A549 (cell line): ENCODE data around the gene TRIM9. TPM values are rescaled to one million over a fixed set of nuclear protein-coding genes. Genes with fewer than 3 reads are reported as not detected.

Experiments used
- ATAC-seq, 2 experiments: fragments of 200-7000 bp in 1 of 2; fragments of >200 bp in 1 of 2; cut with Nextera tagmentation in 1 of 2; cut with Tn5 transposase in 1 of 2; 3 replicates each; pipeline versions ENCODE4 v1.8.0 to v1.9.1; 2018 to 2020; ENCODE audit warnings: mild to moderate bottlenecking in 1 of 2, moderate library complexity in 1 of 2
- CTCF ChIA-PET: fragments of 300-600 bp; sonication (Branson Sonifier 250); formaldehyde crosslinking; extraction: SDS; loops from one replicate; lab custom pipeline; 2021; ENCODE audit warnings: antibody characterized with exemption, inconsistent platforms; lab: Yijun Ruan, JAX
- POLR2A ChIA-PET: fragments of 350-600 bp; formaldehyde crosslinking; extraction: SDS; loops from one replicate; lab custom pipeline; 2021; ENCODE audit warnings: antibody characterized with exemption, inconsistent platforms; lab: Yijun Ruan, JAX
- DNase-seq, 2 experiments: peaks; one replicate each; pipeline versions ENCODE4 v3.0.0 to v3.0.0-alpha.2; 2011 to 2016; ENCODE audit warnings: low read depth in 1 of 2, low spot score in 1 of 2
- FAIRE-seq: peaks from 2 replicates; lab custom pipeline; 2011; peaks lifted over from hg19 to GRCh38; lab: Jason Lieb, UNC
- H3K27ac ChIP-seq, 2 experiments: fragments of >200 bp; sonication (Bioruptor Twin); formaldehyde crosslinking; 3 replicates each; pipeline ENCODE4 v1.5.1; 2016 to 2017
- H3K4me1 ChIP-seq: fragments of >200 bp; sonication (Bioruptor Twin); formaldehyde crosslinking; 3 replicates; pipeline ENCODE4 v1.6.1; 2016
- H3K4me2 ChIP-seq: fragments of >200 bp; sonication (Bioruptor Twin); formaldehyde crosslinking; 3 replicates; pipeline ENCODE4 v1.6.1; 2016
- H3K4me3 ChIP-seq: fragments of >200 bp; sonication (Bioruptor Twin); formaldehyde crosslinking; 3 replicates; pipeline ENCODE4 v1.5.1; 2016
- H3K9me3 ChIP-seq: fragments of >200 bp; sonication (Bioruptor Twin); formaldehyde crosslinking; 3 replicates; pipeline ENCODE4 v1.6.1; 2016
- BHLHE40 ChIP-seq: IDR thresholded peaks from 2 replicates; pipeline ENCODE4 v1.6.1; 2012; ENCODE audit warnings: low read depth, low read length, inconsistent platforms
- FOSL2 ChIP-seq, 2 experiments: fragments of 450-650 bp in 1 of 2; fragments of >200 bp in 1 of 2; sonication (Bioruptor Twin) in 1 of 2; formaldehyde crosslinking; IDR thresholded peaks; 2 replicates each; pipeline versions ENCODE4 v1.5.0 to v1.6.1; 2016 to 2020; ENCODE audit warnings: mild to moderate bottlenecking in 1 of 2, moderate library complexity in 1 of 2
- HOXB5 ChIP-seq: fragments of 250-450 bp; sonication (Bioruptor Pico); IDR thresholded peaks from 2 replicates; pipeline ENCODE4 v1.5.0; 2020; ENCODE audit warnings: mild to moderate bottlenecking, moderate library complexity
- JUNB ChIP-seq: fragments of >200 bp; sonication (Bioruptor Twin); formaldehyde crosslinking; IDR thresholded peaks from 2 replicates; pipeline ENCODE4 v1.6.1; 2016
- MAFK ChIP-seq: fragments of 450-650 bp; IDR thresholded peaks from 2 replicates; pipeline ENCODE4 v1.6.1; 2014; ENCODE audit not compliant: partially characterized antibody
- NFE2L2 ChIP-seq: fragments of 150-350 bp; conservative IDR thresholded peaks from 2 replicates; pipeline ENCODE4 v1.6.1; 2014; ENCODE audit warnings: low read length
- PBX3 ChIP-seq: IDR thresholded peaks from 2 replicates; pipeline ENCODE4 v1.6.1; 2012
- PHF8 ChIP-seq: fragments of 200-600 bp; sonication (generic); IDR thresholded peaks from 2 replicates; pipeline ENCODE4 v1.6.1; 2016; ENCODE audit warnings: low read depth, mild to moderate bottlenecking, antibody characterized with exemption, moderate library complexity, borderline replicate concordance
- POLR2A ChIP-seq: IDR thresholded peaks from 2 replicates; pipeline ENCODE4 v1.6.1; 2012; ENCODE audit warnings: mild to moderate bottlenecking, low read length
- POLR2AphosphoS2 ChIP-seq: conservative IDR thresholded peaks from 2 replicates; pipeline ENCODE4 v1.6.1; 2012; ENCODE audit warnings: low read length, improper control_type of control experiment, inconsistent platforms
- SREBF2 ChIP-seq: fragments of 450-650 bp; IDR thresholded peaks from 2 replicates; pipeline ENCODE4 v1.6.1; 2014; ENCODE audit warnings: mild to moderate bottlenecking, moderate library complexity
- ZC3H11A ChIP-seq: fragments of 450-650 bp; IDR thresholded peaks from 2 replicates; pipeline ENCODE4 v1.6.1; 2014; ENCODE audit warnings: antibody characterized with exemption, mild to moderate bottlenecking
- ZFP36 ChIP-seq: fragments of 450-650 bp; IDR thresholded peaks from 2 replicates; pipeline ENCODE4 v1.6.1; 2014; ENCODE audit warnings: borderline replicate concordance; ENCODE audit not compliant: partially characterized antibody
- ZNF302 ChIP-seq: fragments of 250-450 bp; sonication (Bioruptor Pico); IDR thresholded peaks from 2 replicates; pipeline ENCODE4 v1.9.0; 2021; ENCODE audit warnings: inconsistent platforms, mild to moderate bottlenecking, moderate library complexity
- WGBS: methylation state at CpG from one replicate; pipeline ENCODE4 v1.1.6; 2017; ENCODE audit errors: missing lambda C conversion rate; 5-methylcytosine and 5-hydroxymethylcytosine counted together
- polyA plus RNA-seq, 4 experiments: library from polyadenylated mRNA; depleted of rRNA in 3 of 4; stranded (reverse); fragments of >200 nt; fragmentation: RNase III in 1 of 4; extraction: RNeasy Plus Mini Kit Qiagen cat#74134 plus additional on column Dnase treatment in 1 of 4; gene quantifications; 2 replicates in 3 of 4; 3 replicates in 1 of 4; pipeline ENCODE4 v1.2.3, GENCODE V29; 2011 to 2017
- TF ChIP-seq, protein P1 (sequence below): fragments of 150-350 bp; IDR thresholded peaks from 2 replicates; pipeline ENCODE4 v1.6.1; 2014; ENCODE audit warnings: low read depth, mild to moderate bottlenecking, low read length

Gene TRIM9
- polyA plus RNA-seq, 2 of the 4 experiments (the other 2 are of a cell fraction), result 5.4 to 21.2 TPM

GRCh38 chr14:51073731-51074130 lies 21.2 kb downstream of the TRIM9 start:
- ATAC-seq (no peak), FAIRE-seq (no peak), DNase-seq (no peak)
- ChIA-PET CTCF (no interaction called here), POLR2A (no interaction called here)
- no peak overlapping the region for H3K27ac ChIP-seq
- 65% methylated on average over 2 of the region's 2 CpGs for WGBS
- H3K4me2 ChIP-seq, result no peak overlapping the region
- H3K4me1 ChIP-seq, result peaks cover 35% of the 10 kb centered on the region
- no peak overlapping the region for H3K4me3 ChIP-seq
- no peaks in the 10 kb centered on the region for H3K9me3 ChIP-seq
- TF ChIP-seq ZC3H11A, result no peak

GRCh38 chr14:51072976-51073375 lies 21.9 kb downstream of the TRIM9 start:
- TF ChIP-seq MAFK (no peak), HOXB5 (CRISPR knock-in tag) (no peak)
- POLR2A ChIA-PET, result no interaction called here
- CTCF ChIA-PET, result interaction anchor here (0.6 to 1.0 kb wide), 2 partner anchors 16 kb away, joined by 3 read pairs; no protein-coding TSS in a partner anchor

DNA sequence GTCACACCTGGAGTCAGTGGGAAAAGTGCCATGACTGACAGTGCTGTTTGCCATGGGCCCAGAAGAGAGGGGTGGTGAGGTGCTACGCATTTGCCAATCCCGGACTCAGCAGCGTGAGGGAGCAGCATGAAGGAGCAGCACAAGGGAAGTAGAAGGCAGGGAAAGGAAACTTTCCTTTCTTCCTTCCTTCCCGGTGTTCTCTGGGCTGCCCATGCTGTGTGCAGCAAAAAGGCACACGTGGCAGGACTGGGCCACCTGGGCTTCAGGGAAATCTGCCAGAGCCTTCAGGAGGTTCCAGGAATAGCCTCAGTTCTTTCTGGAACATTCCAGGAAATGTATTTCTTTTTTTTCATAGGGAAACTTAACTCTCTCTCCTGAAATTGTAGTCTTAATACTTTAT lies 23.0 kb downstream of the TRIM9 start:
- CTCF ChIA-PET, result interaction anchor here (1.3 kb wide), 1 partner anchor 71 kb away, joined by 3 read pairs; no protein-coding TSS in a partner anchor
- peaks cover 17% of the 10 kb centered on the region for H3K4me1 ChIP-seq
- peak overlapping the region in 1 of 2 experiments; percentile 65; a peak in 3 of 6 replicates for H3K27ac ChIP-seq
- TF ChIP-seq PHF8 (no peak), MAFK (no peak), POLR2A (no peak), SREBF2 (no peak), JUNB (no peak), ZC3H11A (no peak), ZNF302 (CRISPR knock-in tag) (no peak), ZFP36 (no peak), HOXB5 (CRISPR knock-in tag) (no peak), POLR2AphosphoS2 (no peak), BHLHE40 (no peak)
- TF ChIP-seq, protein P1, sequence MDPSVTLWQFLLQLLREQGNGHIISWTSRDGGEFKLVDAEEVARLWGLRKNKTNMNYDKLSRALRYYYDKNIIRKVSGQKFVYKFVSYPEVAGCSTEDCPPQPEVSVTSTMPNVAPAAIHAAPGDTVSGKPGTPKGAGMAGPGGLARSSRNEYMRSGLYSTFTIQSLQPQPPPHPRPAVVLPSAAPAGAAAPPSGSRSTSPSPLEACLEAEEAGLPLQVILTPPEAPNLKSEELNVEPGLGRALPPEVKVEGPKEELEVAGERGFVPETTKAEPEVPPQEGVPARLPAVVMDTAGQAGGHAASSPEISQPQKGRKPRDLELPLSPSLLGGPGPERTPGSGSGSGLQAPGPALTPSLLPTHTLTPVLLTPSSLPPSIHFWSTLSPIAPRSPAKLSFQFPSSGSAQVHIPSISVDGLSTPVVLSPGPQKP, result no peak
- POLR2A ChIA-PET, result no interaction called here
- H3K9me3 ChIP-seq, result no peaks in the 10 kb centered on the region
- ATAC-seq, result no peak
- no peak for FAIRE-seq
- no peak overlapping the region for H3K4me3 ChIP-seq
- DNase-seq, result no peak
- H3K4me2 ChIP-seq, result no peak overlapping the region
- WGBS, result 81% methylated on average over 5 of the region's 5 CpGs

More at GRCh38 chr14:51072976-51073375, 21.9 kb downstream of the TRIM9 start:
- Histone ChIP-seq H3K4me3 (no peak overlapping the region), H3K4me2 (no peak overlapping the region), H3K4me1 (peaks cover 28% of the 10 kb centered on the region), H3K9me3 (no peaks in the 10 kb centered on the region), H3K27ac (no peak overlapping the region)
- ATAC-seq (no peak), FAIRE-seq (no peak), DNase-seq (no peak)

DNA sequence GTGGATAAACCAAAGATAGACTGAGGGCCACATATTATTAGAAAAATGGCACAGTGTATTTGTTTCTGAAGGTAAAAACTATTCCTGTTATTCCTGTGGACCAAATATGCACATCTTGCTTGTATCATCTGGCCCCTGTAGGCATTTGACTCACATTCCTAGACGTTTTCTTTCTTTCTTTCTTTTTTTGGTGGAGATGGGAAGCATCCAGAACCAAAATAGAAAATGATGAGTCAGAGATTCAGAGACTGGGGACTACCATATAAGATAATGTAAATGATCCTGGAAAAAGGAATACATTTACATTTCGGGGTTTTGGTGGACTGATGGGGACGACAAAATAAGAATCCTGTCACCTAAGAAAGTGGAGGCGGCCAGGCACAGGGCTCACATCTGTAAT lies 24.2 kb downstream of the TRIM9 start:
- DNase-seq (no peak), FAIRE-seq (no peak)
- 78% methylated on average over 4 of the region's 4 CpGs for WGBS
- peaks cover 15% of the 10 kb centered on the region for H3K4me1 ChIP-seq
- H3K27ac ChIP-seq, result no peak overlapping the region
- no peak overlapping the region for H3K4me2 ChIP-seq
- TF ChIP-seq MAFK (peak; percentile 48), NFE2L2 (no peak), PBX3 (no peak)
- TF ChIP-seq, all 56 proteins: peak for 1
- no peak overlapping the region for H3K4me3 ChIP-seq
- ChIA-PET CTCF (interaction anchor here (0.7 kb wide), 1 partner anchor 1017 kb away, joined by 4 read pairs; no protein-coding TSS in a partner anchor), POLR2A (no interaction called here)
- H3K9me3 ChIP-seq, result no peaks in the 10 kb centered on the region
- no peak for ATAC-seq

- Histone ChIP-seq H3K9me3 (no peaks in the 10 kb centered on the region), H3K27ac (peak overlapping the region in 1 of 2 experiments; percentile 27; a peak in 1 of 6 replicates), H3K4me3 (no peak overlapping the region), H3K4me2 (0 out of 3 replicates have a peak overlapping the region, but pooled peaks have one; percentile 20), H3K4me1 (peaks cover 15% of the 10 kb centered on the region)
- CTCF ChIA-PET, result no interaction called here
- no peak for TF ChIP-seq FOSL2 (IDR thresholded peaks at IDR 0.05)
- peak; percentile 35 for TF ChIP-seq FOSL2 (CRISPR knock-in tag; IDR thresholded peaks at IDR 0.05)
- no peak for TF ChIP-seq PBX3
- ATAC-seq (peak; percentile 43 to 73; a peak in 4 of 6 replicates), DNase-seq (peak in 1 of 2 experiments; percentile 26), FAIRE-seq (no peak)
- POLR2A ChIA-PET, result no interaction called here
These were observed 25.9 kb downstream of the TRIM9 start for GRCh38 chr14:51069055-51069454.
